DMS114 treated with DMSO at 0.1 percent for 48 hours (cell line): ENCODE data around the gene PRSS53.

Source experiments
- DNase-seq: peaks from one replicate; lab custom pipeline; 2025; ENCODE audit not compliant: unreplicated experiment; lab: John Stamatoyannopoulos, UW

Gene PRSS53

GRCh38 chr16:31079342-31079944 is 9.3 kb downstream of the PRSS53 start:
- no peak for DNase-seq

- no peak for DNase-seq
Observed at GRCh38 chr16:31078597-31079341, 10.0 kb downstream of the PRSS53 start.

- DNase-seq, result no peak
Observed at GRCh38 chr16:31077592-31078396, 10.9 kb downstream of the PRSS53 start.

- no peak for DNase-seq
Observed at GRCh38 chr16:31077024-31077423, 11.7 kb downstream of the PRSS53 start.

GRCh38 chr16:31076319-31076718 is 12.4 kb downstream of the PRSS53 start:
- no peak for DNase-seq

- DNase-seq, result no peak
Observed at GRCh38 chr16:31074814-31075183, 13.9 kb downstream of the PRSS53 start.

GRCh38 chr16:31073970-31074813 is 14.6 kb downstream of the PRSS53 start, which contains the start of the genes ZNF646 and ZNF668:
Gene ZNF646 (plus strand): TSS chr16:31074422. CDS start chr16:31076325, 1,903 bp downstream.
Gene ZNF668 (minus strand): TSS chr16:31074240. CDS start chr16:31064459, 9,781 bp downstream.
- peak; percentile 99 for DNase-seq

- DNase-seq, result peak; percentile 73
Observed at GRCh38 chr16:31073142-31073969, 15.4 kb downstream of the PRSS53 start.

GRCh38 chr16:31072540-31073141 is 16.1 kb downstream of the PRSS53 start:
- DNase-seq, result no peak

- peak; percentile 13 for DNase-seq
Observed at GRCh38 chr16:31071861-31072260, 16.9 kb downstream of the PRSS53 start.

GRCh38 chr16:31067342-31067741 is 21.4 kb downstream of the PRSS53 start:
- DNase-seq, result no peak

- no peak for DNase-seq
Observed at GRCh38 chr16:31064882-31065461, 23.8 kb downstream of the PRSS53 start.

GRCh38 chr16:31063843-31064611 is 24.7 kb downstream of the PRSS53 start:
- no peak for DNase-seq

- no peak for DNase-seq
Observed at GRCh38 chr16:31063495-31063842, 25.3 kb downstream of the PRSS53 start.

GRCh38 chr16:31061813-31062440 is 26.8 kb downstream of the PRSS53 start:
- DNase-seq, result no peak

- no peak for DNase-seq
Observed at GRCh38 chr16:31061126-31061812, 27.5 kb downstream of the PRSS53 start.

- DNase-seq, result no peak
Observed at GRCh38 chr16:31055613-31056012, 33.1 kb downstream of the PRSS53 start.
